Measurements from ENCODE around the gene EPC2. TPM values are rescaled to one million over a fixed set of nuclear protein-coding genes. Genes with fewer than 3 reads are reported as not detected.
"Not testable (repeated sequence)": the region's sequence is repeated elsewhere in the genome, so short reads cannot be mapped to it uniquely, and the experiment has no call there.

The EPC2 gene
- polyA plus RNA-seq, 3 donors, result 1.4 to 19.2 (median 2.0) TPM

DNA sequence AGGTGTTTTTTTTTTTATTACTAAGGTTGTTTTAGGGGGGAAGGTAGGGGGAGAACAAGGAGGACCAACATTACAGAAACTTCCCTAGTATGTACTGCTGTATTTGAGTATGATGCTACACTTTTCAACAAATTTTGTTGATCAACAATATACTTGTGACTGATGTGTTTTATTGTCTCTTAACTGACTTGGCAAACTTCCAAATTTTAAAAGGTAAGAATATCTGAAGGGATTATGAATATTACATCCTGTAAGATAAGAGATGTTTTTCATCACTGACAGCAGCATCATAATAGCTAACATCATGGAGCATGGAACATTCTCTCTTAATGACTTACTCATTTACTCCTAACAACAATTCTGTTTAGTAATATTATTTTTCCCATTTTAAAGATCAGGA, 144.5 kb downstream of the EPC2 start:
- Histone ChIP-seq H3K4me2 (replicated peaks; ENCODE audit: extremely low read depth, low read length, poor library complexity, severe bottlenecking) (no peak overlapping the region), H3K9ac (ENCODE audit: insufficient read depth, low read length, poor library complexity, severe bottlenecking) (no peak overlapping the region), H3K9me3 (replicated peaks in 1 of 2; ENCODE audit: control insufficient read depth in 1 of 2, insufficient read depth in 1 of 2, low read length in 2 of 2) (no peaks in the 10 kb centered on the region), H3K27ac (ENCODE audit: low read depth in 1 of 2, low read length in 2 of 2) (no peak overlapping the region), H2AFZ (ENCODE audit: insufficient read depth, low read depth, low read length, poor library complexity, severe bottlenecking) (no peak overlapping the region), H3K36me3 (replicated peaks in 1 of 2; ENCODE audit: control insufficient read depth in 1 of 2, insufficient read depth in 2 of 2, low read length in 2 of 2) (peaks cover 35 to 55% of the 10 kb centered on the region in 2 donors), H3K4me1 (ENCODE audit: control insufficient read depth in 1 of 2, insufficient read depth in 2 of 2, low read length in 2 of 2) (no peaks in the 10 kb centered on the region), H3K4me3 (replicated peaks in 1 of 3; ENCODE audit: low read depth in 2 of 3, low read length in 3 of 3) (no peak overlapping the region), H4K20me1 (ENCODE audit: insufficient read depth, low read length) (no peaks in the 10 kb centered on the region), H3K79me2 (ENCODE audit: insufficient read depth, low read length) (no peaks in the 10 kb centered on the region), H3K27me3 (ENCODE audit: control insufficient read depth in 2 of 2, insufficient read depth in 2 of 2, low read length in 2 of 2) (no peaks in the 10 kb centered on the region)
- DNase-seq, result no peak
- no peak overlapping the region for H3K4me3 Mint-ChIP-seq
- TF ChIP-seq, protein P1, sequence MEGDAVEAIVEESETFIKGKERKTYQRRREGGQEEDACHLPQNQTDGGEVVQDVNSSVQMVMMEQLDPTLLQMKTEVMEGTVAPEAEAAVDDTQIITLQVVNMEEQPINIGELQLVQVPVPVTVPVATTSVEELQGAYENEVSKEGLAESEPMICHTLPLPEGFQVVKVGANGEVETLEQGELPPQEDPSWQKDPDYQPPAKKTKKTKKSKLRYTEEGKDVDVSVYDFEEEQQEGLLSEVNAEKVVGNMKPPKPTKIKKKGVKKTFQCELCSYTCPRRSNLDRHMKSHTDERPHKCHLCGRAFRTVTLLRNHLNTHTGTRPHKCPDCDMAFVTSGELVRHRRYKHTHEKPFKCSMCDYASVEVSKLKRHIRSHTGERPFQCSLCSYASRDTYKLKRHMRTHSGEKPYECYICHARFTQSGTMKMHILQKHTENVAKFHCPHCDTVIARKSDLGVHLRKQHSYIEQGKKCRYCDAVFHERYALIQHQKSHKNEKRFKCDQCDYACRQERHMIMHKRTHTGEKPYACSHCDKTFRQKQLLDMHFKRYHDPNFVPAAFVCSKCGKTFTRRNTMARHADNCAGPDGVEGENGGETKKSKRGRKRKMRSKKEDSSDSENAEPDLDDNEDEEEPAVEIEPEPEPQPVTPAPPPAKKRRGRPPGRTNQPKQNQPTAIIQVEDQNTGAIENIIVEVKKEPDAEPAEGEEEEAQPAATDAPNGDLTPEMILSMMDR (IDR thresholded peaks at IDR 0.05), result no peak
- intact Hi-C loops (cut with micrococcal nuclease), result no loop called here
- H3K9me3 Mint-ChIP-seq, result no peaks in the 10 kb centered on the region
- no peak overlapping the region for H3K27ac Mint-ChIP-seq
- no peaks in the 10 kb centered on the region for H3K4me1 Mint-ChIP-seq
- peaks cover 0 to under 1% (median 0%) of the 10 kb centered on the region in 3 donors for H3K27me3 Mint-ChIP-seq (ENCODE audit: low read depth in 3 of 3)
- peaks cover 39 to 47% of the 10 kb centered on the region in 2 donors for H3K36me3 Mint-ChIP-seq

DNA sequence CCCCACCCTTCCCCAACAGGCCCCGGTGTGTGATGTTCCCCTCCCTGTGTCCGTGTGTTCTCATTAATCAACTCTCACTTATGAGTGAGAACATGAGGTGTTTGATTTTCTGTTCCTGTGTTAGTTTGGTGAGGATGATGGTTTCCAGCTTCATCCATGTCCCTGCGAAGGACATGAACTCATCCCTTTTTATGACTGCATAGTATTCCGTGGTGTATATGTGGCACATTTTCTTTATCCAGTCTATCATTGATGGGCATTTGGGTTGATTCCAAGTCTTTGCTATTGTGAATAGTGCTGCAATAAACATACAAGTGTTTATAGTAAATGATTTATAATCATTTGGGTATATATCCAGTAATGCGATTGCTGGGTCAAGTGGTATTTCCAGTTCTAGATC, 145.6 kb downstream of the EPC2 start:
- H3K9ac ChIP-seq (ENCODE audit: insufficient read depth, low read length, poor library complexity, severe bottlenecking); H3K27ac Mint-ChIP-seq; H2AFZ ChIP-seq (ENCODE audit: insufficient read depth, low read depth, low read length, poor library complexity, severe bottlenecking); DNase-seq; H3K4me1 Mint-ChIP-seq; H3K27me3 Mint-ChIP-seq (ENCODE audit: low read depth in 3 of 3); H3K79me2 ChIP-seq (ENCODE audit: insufficient read depth, low read length); intact Hi-C loops (cut with micrococcal nuclease); H4K20me1 ChIP-seq (ENCODE audit: insufficient read depth, low read length); H3K9me3 Mint-ChIP-seq; H3K27me3 ChIP-seq (ENCODE audit: control insufficient read depth in 2 of 2, insufficient read depth in 2 of 2, low read length in 2 of 2); H3K9me3 ChIP-seq (replicated peaks in 1 of 2; ENCODE audit: control insufficient read depth in 1 of 2, insufficient read depth in 1 of 2, low read length in 2 of 2); H3K4me2 ChIP-seq (replicated peaks; ENCODE audit: extremely low read depth, low read length, poor library complexity, severe bottlenecking); H3K4me1 ChIP-seq (ENCODE audit: control insufficient read depth in 1 of 2, insufficient read depth in 2 of 2, low read length in 2 of 2); H3K27ac ChIP-seq (ENCODE audit: low read depth in 1 of 2, low read length in 2 of 2); H3K4me3 Mint-ChIP-seq; H3K4me3 ChIP-seq (replicated peaks in 1 of 3; ENCODE audit: low read depth in 2 of 3, low read length in 3 of 3): not testable (repeated sequence)
- no CpG with 5 or more reads among the region's 5 CpGs for WGBS (ENCODE audit: insufficient coverage)
- peaks cover 24 to 44% of the 10 kb centered on the region in 2 donors for H3K36me3 ChIP-seq (replicated peaks in 1 of 2; ENCODE audit: control insufficient read depth in 1 of 2, insufficient read depth in 2 of 2, low read length in 2 of 2)
- H3K36me3 Mint-ChIP-seq, result peaks cover 28 to 36% of the 10 kb centered on the region in 2 donors
